Neural progenitor cell (in vitro differentiated cells): ENCODE results near the gene PTPRT. TPM values are rescaled to one million over a fixed set of nuclear protein-coding genes. Genes with fewer than 3 reads are reported as not detected.

Source experiments
- DNase-seq: peaks from one replicate; pipeline ENCODE4 v3.0.0-alpha.2; 2016; ENCODE audit warnings: low spot score
- H2AFZ ChIP-seq: fragments of 200-600 bp; sonication (generic); replicated peaks from 2 replicates; pipeline ENCODE4 v1.6.1; 2016; ENCODE audit warnings: antibody characterized with exemption
- H3F3A ChIP-seq: fragments of 200-600 bp; sonication (generic); 2 replicates; pipeline ENCODE4 v1.6.1; 2016; ENCODE audit warnings: antibody characterized with exemption, low read depth
- H3K27ac ChIP-seq: fragments of 200-600 bp; sonication (generic); 2 replicates; pipeline ENCODE4 v1.5.1; 2016; ENCODE audit warnings: mild to moderate bottlenecking
- H3K27me3 ChIP-seq: fragments of 200-600 bp; sonication (generic); 2 replicates; pipeline ENCODE4 v1.6.1; 2016; ENCODE audit warnings: mild to moderate bottlenecking, moderate library complexity
- H3K36me3 ChIP-seq: fragments of 200-600 bp; sonication (generic); 2 replicates; pipeline ENCODE4 v1.5.1; 2016
- H3K4me1 ChIP-seq: fragments of 200-600 bp; sonication (generic); 2 replicates; pipeline ENCODE4 v1.6.1; 2016; ENCODE audit warnings: mixed run types
- H3K4me2 ChIP-seq: fragments of 200-600 bp; sonication (generic); 2 replicates; pipeline ENCODE4 v1.6.1; 2016
- H3K4me3 ChIP-seq: fragments of 200-600 bp; sonication (generic); 2 replicates; pipeline ENCODE4 v1.5.1; 2016
- H3K79me2 ChIP-seq: fragments of 200-600 bp; sonication (generic); 2 replicates; pipeline ENCODE4 v1.6.1; 2016; ENCODE audit warnings: low read depth
- H3K9ac ChIP-seq: fragments of 200-600 bp; sonication (generic); 2 replicates; pipeline ENCODE4 v1.6.1; 2016
- H3K9me3 ChIP-seq: fragments of 200-600 bp; sonication (generic); 2 replicates; pipeline ENCODE4 v1.5.1; 2016; ENCODE audit warnings: low read depth
- H4K20me1 ChIP-seq: fragments of 200-600 bp; sonication (generic); 2 replicates; pipeline ENCODE4 v1.6.1; 2016; ENCODE audit warnings: low read depth
- H3K27ac Mint-ChIP-seq: 3 replicates; pipeline ENCODE4 v1.8.0; 2021; ENCODE audit warnings: mixed read lengths
- H3K27me3 Mint-ChIP-seq: 2 replicates; pipeline ENCODE4 v1.8.0; 2022; ENCODE audit warnings: low read depth, mild to moderate bottlenecking, inconsistent platforms, moderate library complexity, mixed read lengths; ENCODE audit not compliant: insufficient read depth
- H3K36me3 Mint-ChIP-seq: 3 replicates; pipeline ENCODE4 v1.8.0; 2021; ENCODE audit warnings: mixed read lengths
- H3K4me1 Mint-ChIP-seq: 3 replicates; pipeline ENCODE4 v1.8.0; 2021; ENCODE audit warnings: mixed read lengths
- H3K4me3 Mint-ChIP-seq: 3 replicates; pipeline ENCODE4 v1.8.0; 2021; ENCODE audit warnings: mild to moderate bottlenecking, moderate library complexity, mixed read lengths
- H3K9me3 Mint-ChIP-seq: 3 replicates; pipeline ENCODE4 v1.8.0; 2020; ENCODE audit warnings: mixed read lengths
- EZH2 ChIP-seq: fragments of 200-600 bp; sonication (generic); IDR thresholded peaks from 2 replicates; pipeline ENCODE4 v1.6.1; 2017; ENCODE audit warnings: antibody characterized with exemption, mild to moderate bottlenecking, moderate library complexity
- EZH2phosphoT487 ChIP-seq: fragments of 200-600 bp; sonication (generic); IDR thresholded peaks from 2 replicates; pipeline ENCODE4 v1.6.1; 2017; ENCODE audit warnings: antibody characterized with exemption
- total RNA-seq: library from RNA; depleted of rRNA; stranded (reverse); fragments of >200 nt; gene quantifications from 2 replicates; pipeline ENCODE4 v1.2.3, GENCODE V29; 2015; ENCODE audit warnings: low replicate concordance
- TF ChIP-seq, protein P1 (sequence below): fragments of 200-600 bp; sonication (generic); IDR thresholded peaks from 2 replicates; pipeline ENCODE4 v1.5.1; 2017; ENCODE audit warnings: antibody characterized with exemption, mild to moderate bottlenecking

Gene PTPRT
- total RNA-seq, 1 donor from 2014 or later = 1.1 TPM

DNA sequence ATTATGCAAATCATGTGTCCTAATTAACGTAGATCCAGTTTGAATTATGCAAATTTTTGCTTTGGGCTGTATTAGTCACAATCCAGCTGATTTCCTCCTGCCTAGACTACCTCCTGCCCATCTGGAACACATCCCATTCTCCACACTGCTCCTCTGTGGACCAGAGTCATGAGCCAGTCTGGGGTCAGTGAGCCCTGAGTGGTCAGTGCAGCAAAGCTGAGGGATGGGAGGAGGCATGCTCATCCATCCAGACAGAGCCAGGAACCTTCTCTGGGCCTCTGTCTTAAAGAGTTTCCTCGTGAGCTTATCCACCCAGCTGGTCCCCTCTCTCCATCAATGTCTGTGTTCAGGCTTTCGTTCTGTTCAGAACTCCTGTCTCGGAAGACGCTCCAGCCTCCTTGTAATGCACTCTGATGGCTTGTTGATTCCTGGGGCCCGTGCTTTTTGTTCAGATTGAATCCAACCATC, 747.8 kb downstream of the PTPRT start:
- Mint-ChIP-seq H3K27ac (no peak overlapping the region), H3K27me3 (peaks cover 7% of the 10 kb centered on the region), H3K36me3 (no peaks in the 10 kb centered on the region), H3K4me3 (no peak overlapping the region), H3K9me3 (no peaks in the 10 kb centered on the region), H3K4me1 (peaks cover 2% of the 10 kb centered on the region)
- Histone ChIP-seq H4K20me1 (no peaks in the 10 kb centered on the region), H3K27ac (no peak overlapping the region), H3K79me2 (no peaks in the 10 kb centered on the region), H2AFZ (no peak overlapping the region), H3F3A (no peaks in the 10 kb centered on the region), H3K9ac (no peak overlapping the region), H3K4me2 (no peak overlapping the region), H3K27me3 (no peaks in the 10 kb centered on the region), H3K36me3 (no peaks in the 10 kb centered on the region), H3K4me1 (no peaks in the 10 kb centered on the region), H3K4me3 (no peak overlapping the region), H3K9me3 (no peaks in the 10 kb centered on the region)
- no peak for DNase-seq
- no peak for TF ChIP-seq EZH2
- TF ChIP-seq EZH2phosphoT487 = no peak
- TF ChIP-seq, protein P1, sequence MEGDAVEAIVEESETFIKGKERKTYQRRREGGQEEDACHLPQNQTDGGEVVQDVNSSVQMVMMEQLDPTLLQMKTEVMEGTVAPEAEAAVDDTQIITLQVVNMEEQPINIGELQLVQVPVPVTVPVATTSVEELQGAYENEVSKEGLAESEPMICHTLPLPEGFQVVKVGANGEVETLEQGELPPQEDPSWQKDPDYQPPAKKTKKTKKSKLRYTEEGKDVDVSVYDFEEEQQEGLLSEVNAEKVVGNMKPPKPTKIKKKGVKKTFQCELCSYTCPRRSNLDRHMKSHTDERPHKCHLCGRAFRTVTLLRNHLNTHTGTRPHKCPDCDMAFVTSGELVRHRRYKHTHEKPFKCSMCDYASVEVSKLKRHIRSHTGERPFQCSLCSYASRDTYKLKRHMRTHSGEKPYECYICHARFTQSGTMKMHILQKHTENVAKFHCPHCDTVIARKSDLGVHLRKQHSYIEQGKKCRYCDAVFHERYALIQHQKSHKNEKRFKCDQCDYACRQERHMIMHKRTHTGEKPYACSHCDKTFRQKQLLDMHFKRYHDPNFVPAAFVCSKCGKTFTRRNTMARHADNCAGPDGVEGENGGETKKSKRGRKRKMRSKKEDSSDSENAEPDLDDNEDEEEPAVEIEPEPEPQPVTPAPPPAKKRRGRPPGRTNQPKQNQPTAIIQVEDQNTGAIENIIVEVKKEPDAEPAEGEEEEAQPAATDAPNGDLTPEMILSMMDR = no peak

- H3K4me2 ChIP-seq = no peak overlapping the region
- H3K9me3 Mint-ChIP-seq = no peaks in the 10 kb centered on the region
- no peak overlapping the region for H3K27ac Mint-ChIP-seq
- TF ChIP-seq EZH2phosphoT487 = no peak
- TF ChIP-seq, protein P1 = no peak
- TF ChIP-seq EZH2 = no peak
- H3K27me3 Mint-ChIP-seq = peaks cover 7% of the 10 kb centered on the region
- no peak overlapping the region for H3K9ac ChIP-seq
- H3K4me1 Mint-ChIP-seq = peaks cover 2% of the 10 kb centered on the region
- no peak overlapping the region for H2AFZ ChIP-seq
- no peaks in the 10 kb centered on the region for H3K36me3 Mint-ChIP-seq
- no peaks in the 10 kb centered on the region for H3F3A ChIP-seq
- no peaks in the 10 kb centered on the region for H3K9me3 ChIP-seq
- no peaks in the 10 kb centered on the region for H3K4me1 ChIP-seq
- H3K27me3 ChIP-seq = no peaks in the 10 kb centered on the region
- H3K79me2 ChIP-seq = no peaks in the 10 kb centered on the region
- H4K20me1 ChIP-seq = no peaks in the 10 kb centered on the region
- H3K36me3 ChIP-seq = no peaks in the 10 kb centered on the region
- H3K4me3 Mint-ChIP-seq = no peak overlapping the region
- DNase-seq = no peak
- H3K27ac ChIP-seq = no peak overlapping the region
- no peak overlapping the region for H3K4me3 ChIP-seq
Observed at GRCh38 chr20:42441196-42441863, 748.4 kb downstream of the PTPRT start.

- Histone ChIP-seq H3K36me3 (no peaks in the 10 kb centered on the region), H2AFZ (no peak overlapping the region), H3K4me2 (no peak overlapping the region), H3K79me2 (no peaks in the 10 kb centered on the region), H4K20me1 (no peaks in the 10 kb centered on the region), H3K27ac (no peak overlapping the region), H3F3A (no peaks in the 10 kb centered on the region), H3K9me3 (no peaks in the 10 kb centered on the region), H3K4me3 (no peak overlapping the region), H3K9ac (no peak overlapping the region), H3K27me3 (no peaks in the 10 kb centered on the region), H3K4me1 (no peaks in the 10 kb centered on the region)
- Mint-ChIP-seq H3K27me3 (no peaks in the 10 kb centered on the region), H3K4me1 (no peaks in the 10 kb centered on the region), H3K9me3 (no peaks in the 10 kb centered on the region), H3K27ac (no peak overlapping the region), H3K36me3 (no peaks in the 10 kb centered on the region), H3K4me3 (no peak overlapping the region)
- DNase-seq = no peak
- TF ChIP-seq EZH2 (no peak), EZH2phosphoT487 (no peak)
- TF ChIP-seq, protein P1 = no peak
Observed at GRCh38 chr20:42435230-42435629, 754.5 kb downstream of the PTPRT start.
